Right lobe of liver (tissue), 6 donors: ENCODE results near the gene BYSL. TPM values are rescaled to one million over a fixed set of nuclear protein-coding genes. Genes with fewer than 3 reads are reported as not detected.
"Not testable (repeated sequence)": the region's sequence is repeated elsewhere in the genome, so short reads cannot be mapped to it uniquely, and the experiment has no call there.

Source experiments
- ATAC-seq, 4 donors: fragments of 200-7000 bp; cut with Tn5 transposase; one replicate each; pipeline ENCODE4 v1.9.1; 2020; ENCODE audit warnings: mild to moderate bottlenecking in 4 of 4, moderate library complexity in 4 of 4
- DNase-seq, 3 donors: peaks; one replicate each; pipeline ENCODE4 v3.0.0-alpha.2; 2020
- H3K27ac ChIP-seq, 3 donors: fragments of 200-600 bp; one replicate each; pipeline ENCODE4 v1.8.0; 2022
- H3K27me3 ChIP-seq, 2 donors: fragments of 200-600 bp; one replicate each; pipeline ENCODE4 v1.8.0; 2022
- H3K36me3 ChIP-seq, 4 donors: fragments of 200-600 bp; sonication (generic) in 1 of 4; one replicate each; pipeline versions ENCODE4 v1.5.1 to v1.8.0; 2017 to 2022; ENCODE audit warnings: control low read depth in 1 of 4
- H3K4me1 ChIP-seq, 4 donors: fragments of 200-600 bp; sonication (generic) in 1 of 4; one replicate each; pipeline versions ENCODE4 v1.5.1 to v1.8.0; 2017 to 2022; ENCODE audit warnings: control low read depth in 1 of 4
- H3K4me3 ChIP-seq, 3 donors: fragments of 200-600 bp; one replicate each; pipeline ENCODE4 v1.8.0; 2022
- H3K9me3 ChIP-seq, 4 donors: fragments of 200-600 bp; sonication (generic) in 1 of 4; one replicate each; pipeline versions ENCODE4 v1.5.1 to v1.8.0; 2017 to 2022; ENCODE audit warnings: control low read depth in 1 of 4
- CTCF ChIP-seq, 4 donors: fragments of 200-600 bp in 3 of 4; fragments of 450-650 bp in 1 of 4; IDR thresholded peaks; one replicate each; pipeline versions ENCODE4 v1.5.1 to v1.8.0; 2016 to 2022; ENCODE audit warnings: antibody characterized with exemption in 4 of 4, mild to moderate bottlenecking in 2 of 4
- POLR2A ChIP-seq: fragments of 450-650 bp; IDR thresholded peaks from one replicate; pipeline ENCODE4 v1.6.1; 2017; ENCODE audit warnings: antibody characterized with exemption, mild to moderate bottlenecking
- WGBS: methylation state at CpG from one replicate; pipeline ENCODE4 v1.1.6; 2018; ENCODE audit warnings: low coverage, low lambda C conversion rate; ENCODE audit not compliant: insufficient coverage; ENCODE audit errors: missing lambda C conversion rate; 5-methylcytosine and 5-hydroxymethylcytosine counted together
- intact Hi-C, 2 donors: fragments of 100-400 bp; cut with DNase I; formaldehyde crosslinking; loops; one replicate each; pipeline versions ENCODE4 v1.11.2 to v1.14.1; 2022
- total RNA-seq, 6 experiments: library from RNA; depleted of rRNA in 2 of 6; stranded (reverse); fragments of >200 nt in 2 of 6; fragmentation: NEBNext Ultra II Directional in 3 of 6; extraction: Animal tissue kit (Norgen Biotek cat#: 25700) in 3 of 6; gene quantifications; one replicate each; pipeline versions ENCODE4 v1.1.0 to v1.2.4, GENCODE V29; 2016 to 2023
- donor health status: DM: no; HTN: yes; CAD: no.
- donor health status: DM: no; HTN: no; CAD: no.
- donor health status: DM: no; HTN: no; CAD: no.
- donor health status: DM: no; HTN: yes; CAD: no.
- donor health status: DM: no; HTN: yes; CAD: no.

The BYSL gene
- total RNA-seq, 6 experiments from 2014 or later, result 3.7 to 10.8 (median 8.4) TPM

- Histone ChIP-seq H3K9me3 (no peaks in the 10 kb centered on the region), H3K27me3 (no peaks in the 10 kb centered on the region), H3K4me3 (peak within 1 kb of the TSS; percentile 89 to 95 (median 93)), H3K36me3 (no peaks in the 10 kb centered on the region), H3K4me1 (peaks cover 0 to 13% (median 0%) of the 10 kb centered on the region in 4 donors), H3K27ac (peak within 1 kb of the TSS; percentile 30 to 74 (median 59))
- DNase-seq (peak; percentile 94 to 96 (median 94)), ATAC-seq (peak; percentile 96 to 97 (median 97))
- intact Hi-C loops, result no loop called here
- WGBS, result 0% methylated on average over 12 of the region's 87 CpGs
- TF ChIP-seq CTCF (IDR thresholded peaks at IDR 0.05) (no peak), POLR2A (peak; percentile 56)
These were observed 20.2 kb downstream of the BYSL start, which contains the start of gene CCND3 for GRCh38 chr6:41941280-41942066. CCND3 (minus strand) TSS chr6:41941808; CDS start chr6:41941649, 159 bp downstream.

- no peaks in the 10 kb centered on the region for H3K27me3 ChIP-seq
- H3K9me3 ChIP-seq, result no peaks in the 10 kb centered on the region
- DNase-seq, result no peak
- H3K27ac ChIP-seq, result peak overlapping the region; percentile 11 to 59 (median 43)
- no peaks in the 10 kb centered on the region for H3K36me3 ChIP-seq
- no peak for TF ChIP-seq POLR2A
- TF ChIP-seq CTCF (IDR thresholded peaks at IDR 0.05), result no peak
- ATAC-seq, result peak in 1 of 4 donors; percentile 10
- H3K4me1 ChIP-seq, result peaks cover 0 to 13% (median 0%) of the 10 kb centered on the region in 4 donors
- WGBS, result 41% methylated on average over 17 of the region's 20 CpGs
- intact Hi-C loops, result no loop called here
- peak overlapping the region; percentile 89 to 95 (median 93) for H3K4me3 ChIP-seq
These were observed 21.0 kb downstream of the BYSL start for GRCh38 chr6:41942067-41942851.

- peaks cover 0 to 13% (median 0%) of the 10 kb centered on the region in 4 donors for H3K4me1 ChIP-seq
- H3K27ac ChIP-seq, H3K36me3 ChIP-seq, ATAC-seq, H3K4me3 ChIP-seq, DNase-seq, intact Hi-C loops, H3K27me3 ChIP-seq, H3K9me3 ChIP-seq: not testable (repeated sequence)
- WGBS, result 89% methylated on average over 13 of the region's 14 CpGs
These were observed 21.6 kb downstream of the BYSL start for GRCh38 chr6:41942882-41943281.

GRCh38 chr6:41943456-41943855, 22.2 kb downstream of the BYSL start:
- ATAC-seq, result no peak
- DNase-seq, result no peak
- H3K4me1 ChIP-seq, result peaks cover 0 to 13% (median 0%) of the 10 kb centered on the region in 4 donors
- no peak overlapping the region for H3K4me3 ChIP-seq
- TF ChIP-seq POLR2A (no peak), CTCF (IDR thresholded peaks at IDR 0.05) (no peak)
- H3K27me3 ChIP-seq, result no peaks in the 10 kb centered on the region
- no peak overlapping the region for H3K27ac ChIP-seq
- H3K36me3 ChIP-seq, result no peaks in the 10 kb centered on the region
- H3K9me3 ChIP-seq, result no peaks in the 10 kb centered on the region
- intact Hi-C loops, result no loop called here
